GF-D8 (cell line): Measurements from ENCODE around the gene EPHA8.

ENCODE experiments used
- DNase-seq: peaks from one replicate; lab custom pipeline; 2025; lab: John Stamatoyannopoulos, UW

EPHA8 gene

GRCh38 chr1:22562584-22563583 lies at the start of gene EPHA8:
Gene EPHA8, plus strand, starts transcription at chr1:22563489. Its CDS starts 147 bp downstream, at chr1:22563636.
- DNase-seq, result no peak

- no peak for DNase-seq
Observed at GRCh38 chr1:22516906-22517571, 46.2 kb upstream of the EPHA8 start.

GRCh38 chr1:22517956-22518355 lies 45.3 kb upstream of the EPHA8 start:
- no peak for DNase-seq

- DNase-seq, result no peak
Observed at GRCh38 chr1:22518379-22518778, 44.9 kb upstream of the EPHA8 start.

- DNase-seq, result no peak
Observed at GRCh38 chr1:22520871-22521270, 42.4 kb upstream of the EPHA8 start.

GRCh38 chr1:22521692-22522091 lies 41.6 kb upstream of the EPHA8 start:
- no peak for DNase-seq

GRCh38 chr1:22522221-22522743 lies 41.0 kb upstream of the EPHA8 start:
- no peak for DNase-seq

- no peak for DNase-seq
Observed at GRCh38 chr1:22524481-22524880, 38.8 kb upstream of the EPHA8 start.

- no peak for DNase-seq
Observed at GRCh38 chr1:22525211-22525610, 38.1 kb upstream of the EPHA8 start.

GRCh38 chr1:22525646-22526045 lies 37.6 kb upstream of the EPHA8 start:
- no peak for DNase-seq

- DNase-seq, result no peak
Observed at GRCh38 chr1:22526098-22526497, 37.2 kb upstream of the EPHA8 start.

- no peak for DNase-seq
Observed at GRCh38 chr1:22526677-22527076, 36.6 kb upstream of the EPHA8 start.

- no peak for DNase-seq
Observed at GRCh38 chr1:22527122-22527521, 36.2 kb upstream of the EPHA8 start.

GRCh38 chr1:22527555-22528296 lies 35.6 kb upstream of the EPHA8 start:
- no peak for DNase-seq

GRCh38 chr1:22528451-22528850 lies 34.8 kb upstream of the EPHA8 start:
- no peak for DNase-seq

GRCh38 chr1:22529901-22530621 lies 33.2 kb upstream of the EPHA8 start:
- no peak for DNase-seq

GRCh38 chr1:22530715-22531114 lies 32.6 kb upstream of the EPHA8 start:
- DNase-seq, result no peak

- DNase-seq, result no peak
Observed at GRCh38 chr1:22531251-22531650, 32.0 kb upstream of the EPHA8 start.

- DNase-seq, result no peak
Observed at GRCh38 chr1:22533244-22533895, 29.9 kb upstream of the EPHA8 start.

GRCh38 chr1:22534951-22535350 lies 28.3 kb upstream of the EPHA8 start:
- DNase-seq, result no peak

GRCh38 chr1:22535399-22535798 lies 27.9 kb upstream of the EPHA8 start:
- DNase-seq, result no peak
